Keratinocyte (primary cell): ENCODE measurements around the gene PPP4R2. TPM values are rescaled to one million over a fixed set of nuclear protein-coding genes. Genes with fewer than 3 reads are reported as not detected.

Experiments used
- DNase-seq: peaks from one replicate; pipeline ENCODE4 v3.0.0-alpha.2; 2011; ENCODE audit warnings: low read depth, missing footprints, low spot score
- FAIRE-seq: peaks from 2 replicates; lab custom pipeline; 2011; peaks lifted over from hg19 to GRCh38; lab: Jason Lieb, UNC
- H2AFZ ChIP-seq: 2 replicates; pipeline ENCODE4 v1.6.0; 2012; ENCODE audit warnings: low read length, control low read depth, inconsistent platforms; ENCODE audit not compliant: control insufficient read depth
- H3K27ac ChIP-seq: 2 replicates; pipeline ENCODE4 v1.5.1; 2011; ENCODE audit warnings: low read length; ENCODE audit not compliant: control insufficient read depth, insufficient read depth
- H3K27me3 ChIP-seq: 3 replicates; pipeline ENCODE4 v1.6.0; 2011; ENCODE audit warnings: low read length; ENCODE audit not compliant: control insufficient read depth, insufficient read depth; ENCODE audit errors: extremely low read depth
- H3K36me3 ChIP-seq, 2 experiments: 2 replicates in 1 of 2; 3 replicates in 1 of 2; pipeline ENCODE4 v1.5.1; 2011; ENCODE audit warnings: low read length in 2 of 2, mild to moderate bottlenecking in 1 of 2; ENCODE audit not compliant: control insufficient read depth in 2 of 2, insufficient read depth in 2 of 2; ENCODE audit errors: extremely low read depth in 1 of 2
- H3K4me1 ChIP-seq: 3 replicates; pipeline ENCODE4 v1.5.1; 2011; ENCODE audit warnings: low read length; ENCODE audit not compliant: control insufficient read depth, insufficient read depth; ENCODE audit errors: extremely low read depth
- H3K4me2 ChIP-seq: 3 replicates; pipeline ENCODE4 v1.6.0; 2011; ENCODE audit warnings: low read depth, low read length; ENCODE audit not compliant: control insufficient read depth, insufficient read depth; ENCODE audit errors: extremely low read depth
- H3K4me3 ChIP-seq, 3 experiments: fragments of 200-600 bp in 1 of 3; sonication (generic) in 1 of 3; 2 replicates in 2 of 3; 3 replicates in 1 of 3; pipeline ENCODE4 v1.5.1; 2011 to 2016; ENCODE audit warnings: low read length in 3 of 3, mild to moderate bottlenecking in 3 of 3, control low read depth in 2 of 3, inconsistent platforms in 1 of 3, low read depth in 1 of 3, mixed read lengths in 1 of 3, mixed run types in 1 of 3, moderate library complexity in 1 of 3; ENCODE audit not compliant: control insufficient read depth in 2 of 3, insufficient read depth in 2 of 3; ENCODE audit errors: extremely low read depth in 1 of 3
- H3K79me2 ChIP-seq: 2 replicates; pipeline ENCODE4 v1.6.0; 2012; ENCODE audit warnings: low read length; ENCODE audit not compliant: control insufficient read depth, insufficient read depth
- H3K9ac ChIP-seq: 3 replicates; pipeline ENCODE4 v1.6.0; 2011; ENCODE audit warnings: low read length; ENCODE audit not compliant: control insufficient read depth, insufficient read depth; ENCODE audit errors: extremely low read depth
- H3K9me1 ChIP-seq: 3 replicates; pipeline ENCODE4 v1.6.0; 2011; ENCODE audit warnings: low read length; ENCODE audit not compliant: control insufficient read depth, insufficient read depth; ENCODE audit errors: extremely low read depth
- H3K9me3 ChIP-seq: 2 replicates; pipeline ENCODE4 v1.5.1; 2012; ENCODE audit warnings: low read depth, low read length; ENCODE audit not compliant: control insufficient read depth
- H4K20me1 ChIP-seq: 3 replicates; pipeline ENCODE4 v1.6.0; 2011; ENCODE audit warnings: low read length; ENCODE audit not compliant: control insufficient read depth, insufficient read depth; ENCODE audit errors: extremely low read depth
- EZH2 ChIP-seq: IDR thresholded peaks from one replicate; pipeline ENCODE4 v1.6.1; 2012; ENCODE audit warnings: inconsistent platforms, mild to moderate bottlenecking, low read length, moderate library complexity
- dilution Hi-C: fragments of 300-500 bp; cut with MboI; formaldehyde crosslinking; loops from one replicate; pipeline ENCODE4 v1.7.0; 2020; ENCODE audit warnings: low sequenced_read_pairs; ENCODE audit not compliant: extremely low pct_ligation_motif_present
- polyA plus RNA-seq, 5 experiments: library from polyadenylated mRNA; depleted of rRNA in 3 of 5; stranded (reverse) in 3 of 5; stranded (forward) in 1 of 5; unstranded in 1 of 5; fragments of >200 nt; gene quantifications; 1 replicate in 1 of 5; 2 replicates in 3 of 5; 3 replicates in 1 of 5; pipeline versions ENCODE4 v1.2.1 to v1.2.3, GENCODE V29; 2011 to 2012; ENCODE audit warnings: missing spikeins in 2 of 5, low read depth in 1 of 5, low replicate concordance in 1 of 5
- TF ChIP-seq, protein P1 (sequence below), 3 experiments: IDR thresholded peaks in 1 of 3; conservative IDR thresholded peaks in 1 of 3; optimal IDR thresholded peaks in 1 of 3; 2 replicates in 2 of 3; 3 replicates in 1 of 3; pipeline versions ENCODE3 to v1.5.1; 2011; ENCODE audit warnings: low read length in 3 of 3, mild to moderate bottlenecking in 3 of 3, moderate library complexity in 2 of 3, control low read depth in 1 of 3, inconsistent platforms in 1 of 3; ENCODE audit not compliant: insufficient read depth in 2 of 3; ENCODE audit errors: extremely low read depth in 1 of 3

PPP4R2 gene
- polyA plus RNA-seq, 1 donor (not counting 4 experiments of a cell fraction or from before 2014, with no cell fraction given), result 46.6 TPM

DNA sequence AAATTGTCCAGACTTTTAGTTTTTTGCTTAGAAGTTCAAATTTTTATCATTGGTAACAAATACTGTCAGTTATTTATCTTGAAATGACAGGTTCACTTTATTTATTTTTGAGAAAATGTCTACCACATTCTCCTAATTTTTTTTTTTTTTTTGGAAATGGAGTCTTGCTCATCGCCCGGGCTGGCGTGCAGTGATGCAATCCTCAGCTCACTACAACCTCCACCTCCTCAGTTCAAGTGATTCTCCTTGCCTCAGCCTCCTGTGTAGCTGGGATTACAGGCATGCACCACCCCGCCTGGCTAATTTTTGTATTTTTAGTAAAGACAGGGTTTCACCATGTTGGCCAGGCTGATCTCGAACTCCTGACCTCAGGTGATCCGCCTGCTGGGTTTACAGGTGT lies 48.8 kb downstream of the PPP4R2 start:
- Histone ChIP-seq H3K36me3 (no peaks in the 10 kb centered on the region), H4K20me1 (peaks cover 22% of the 10 kb centered on the region), H3K9ac (no peak overlapping the region), H3K4me3 (no peak overlapping the region), H2AFZ (no peak overlapping the region), H3K27me3 (no peaks in the 10 kb centered on the region), H3K9me1 (no peaks in the 10 kb centered on the region), H3K27ac (no peak overlapping the region), H3K9me3 (no peaks in the 10 kb centered on the region), H3K79me2 (peaks cover 96% of the 10 kb centered on the region), H3K4me1 (peaks cover 4% of the 10 kb centered on the region), H3K4me2 (no peak overlapping the region)
- TF ChIP-seq EZH2, result no peak
- TF ChIP-seq, protein P1, sequence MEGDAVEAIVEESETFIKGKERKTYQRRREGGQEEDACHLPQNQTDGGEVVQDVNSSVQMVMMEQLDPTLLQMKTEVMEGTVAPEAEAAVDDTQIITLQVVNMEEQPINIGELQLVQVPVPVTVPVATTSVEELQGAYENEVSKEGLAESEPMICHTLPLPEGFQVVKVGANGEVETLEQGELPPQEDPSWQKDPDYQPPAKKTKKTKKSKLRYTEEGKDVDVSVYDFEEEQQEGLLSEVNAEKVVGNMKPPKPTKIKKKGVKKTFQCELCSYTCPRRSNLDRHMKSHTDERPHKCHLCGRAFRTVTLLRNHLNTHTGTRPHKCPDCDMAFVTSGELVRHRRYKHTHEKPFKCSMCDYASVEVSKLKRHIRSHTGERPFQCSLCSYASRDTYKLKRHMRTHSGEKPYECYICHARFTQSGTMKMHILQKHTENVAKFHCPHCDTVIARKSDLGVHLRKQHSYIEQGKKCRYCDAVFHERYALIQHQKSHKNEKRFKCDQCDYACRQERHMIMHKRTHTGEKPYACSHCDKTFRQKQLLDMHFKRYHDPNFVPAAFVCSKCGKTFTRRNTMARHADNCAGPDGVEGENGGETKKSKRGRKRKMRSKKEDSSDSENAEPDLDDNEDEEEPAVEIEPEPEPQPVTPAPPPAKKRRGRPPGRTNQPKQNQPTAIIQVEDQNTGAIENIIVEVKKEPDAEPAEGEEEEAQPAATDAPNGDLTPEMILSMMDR (optimal IDR thresholded peaks at IDR 0.05 in 1 of 3, IDR thresholded peaks at IDR 0.05 in 1 of 3, conservative IDR thresholded peaks at IDR 0.05 in 1 of 3; ENCODE audit: extremely low read depth in 1 of 3, insufficient read depth in 2 of 3, low read length in 3 of 3), result no peak
- dilution Hi-C loops, result no loop called here
- FAIRE-seq (no peak), DNase-seq (no peak)

DNA sequence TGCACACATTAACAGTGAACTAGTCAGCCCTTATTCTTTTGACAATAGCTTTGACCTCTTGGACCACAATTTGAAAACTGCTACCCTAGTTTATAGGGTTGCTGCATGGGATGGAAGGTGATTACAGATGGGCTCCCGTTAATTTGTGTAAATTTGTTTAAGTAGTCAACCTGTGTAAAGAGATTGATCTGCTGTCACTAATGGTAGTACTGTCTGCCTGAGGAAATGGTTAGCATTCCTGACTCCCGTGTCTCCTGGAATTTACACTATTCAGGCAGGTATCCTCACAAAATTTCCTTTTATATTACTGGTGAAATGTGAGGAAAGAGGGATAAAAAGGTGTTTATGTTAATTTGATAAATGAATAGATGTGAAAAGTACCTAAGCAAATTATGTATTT lies 49.6 kb downstream of the PPP4R2 start:
- H3K9me3 ChIP-seq, result no peaks in the 10 kb centered on the region
- peaks cover 0 to 3% of the 10 kb centered on the region in 2 experiments for H3K36me3 ChIP-seq
- H3K27me3 ChIP-seq, result no peaks in the 10 kb centered on the region
- H3K4me3 ChIP-seq, result no peak overlapping the region
- dilution Hi-C loops, result no loop called here
- DNase-seq (no peak), FAIRE-seq (peak; percentile 63)
- no peak overlapping the region for H3K27ac ChIP-seq
- H3K79me2 ChIP-seq, result peaks cover 96% of the 10 kb centered on the region
- TF ChIP-seq EZH2, result no peak
- TF ChIP-seq, protein P1 (optimal IDR thresholded peaks at IDR 0.05 in 1 of 3, IDR thresholded peaks at IDR 0.05 in 1 of 3, conservative IDR thresholded peaks at IDR 0.05 in 1 of 3; ENCODE audit: extremely low read depth in 1 of 3, insufficient read depth in 2 of 3, low read length in 3 of 3), result no peak
- no peaks in the 10 kb centered on the region for H3K9me1 ChIP-seq
- H2AFZ ChIP-seq, result no peak overlapping the region
- peaks cover 4% of the 10 kb centered on the region for H3K4me1 ChIP-seq
- H4K20me1 ChIP-seq, result peaks cover 20% of the 10 kb centered on the region
- H3K4me2 ChIP-seq, result no peak overlapping the region
- H3K9ac ChIP-seq, result no peak overlapping the region
